ENCODE measurements around the gene ALAD.
A peak's percentile ranks its signal among the peaks of the same experiment; 100 is the strongest.

Gene ALAD

DNA sequence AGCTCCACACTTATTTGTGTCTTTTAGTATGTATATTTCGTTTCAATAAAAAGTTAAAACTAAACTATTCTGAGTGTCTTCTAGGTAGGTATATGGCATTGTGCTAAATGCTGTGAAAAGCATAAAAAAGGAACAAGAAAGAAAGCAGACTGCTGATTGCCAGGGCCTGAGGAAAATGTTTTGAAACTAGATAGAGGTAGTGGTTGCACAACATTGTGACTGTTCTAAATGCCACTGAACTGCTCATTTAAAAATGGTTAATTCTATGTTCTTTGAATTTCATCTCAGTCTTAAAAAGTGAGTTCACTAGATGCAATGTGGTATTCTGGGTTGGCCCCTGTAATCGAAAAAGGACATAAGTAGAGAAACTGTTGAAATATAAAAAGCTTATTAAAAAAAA lies 2.6 kb upstream of the ALAD start:
- H3K9me3 ChIP-seq (replicated peaks in 1 of 11) = no peaks in the 10 kb centered on the region
- peak overlapping the region; percentile 61 to 85 (median 79); a peak in 20 of 22 replicates for H3K4me2 ChIP-seq
- peaks cover 72 to 91% (median 83%) of the 10 kb centered on the region in 10 experiments for H3K4me1 ChIP-seq
- H4K20me1 ChIP-seq = peaks cover 0 to 24% (median 8%) of the 10 kb centered on the region in 11 experiments; a peak in 11 of 22 replicates
- no peaks in the 10 kb centered on the region for H3K27me3 ChIP-seq
- peak overlapping the region in 6 of 11 experiments; percentile 14 to 57 (median 42); a peak in 10 of 22 replicates for H3K9ac ChIP-seq
- H3K27ac ChIP-seq = peak overlapping the region in 10 of 11 experiments; percentile 15 to 84 (median 63); a peak in 18 of 22 replicates
- H3K36me3 ChIP-seq = peaks cover 15 to 30% (median 17%) of the 10 kb centered on the region in 11 experiments
- H3K4me3 ChIP-seq = no peak overlapping the region
- peak in 6 of 11 experiments; percentile 22 to 87 (median 47); a peak in 10 of 22 replicates for TF ChIP-seq Cebpa-rat (IDR thresholded peaks at IDR 0.05)

DNA sequence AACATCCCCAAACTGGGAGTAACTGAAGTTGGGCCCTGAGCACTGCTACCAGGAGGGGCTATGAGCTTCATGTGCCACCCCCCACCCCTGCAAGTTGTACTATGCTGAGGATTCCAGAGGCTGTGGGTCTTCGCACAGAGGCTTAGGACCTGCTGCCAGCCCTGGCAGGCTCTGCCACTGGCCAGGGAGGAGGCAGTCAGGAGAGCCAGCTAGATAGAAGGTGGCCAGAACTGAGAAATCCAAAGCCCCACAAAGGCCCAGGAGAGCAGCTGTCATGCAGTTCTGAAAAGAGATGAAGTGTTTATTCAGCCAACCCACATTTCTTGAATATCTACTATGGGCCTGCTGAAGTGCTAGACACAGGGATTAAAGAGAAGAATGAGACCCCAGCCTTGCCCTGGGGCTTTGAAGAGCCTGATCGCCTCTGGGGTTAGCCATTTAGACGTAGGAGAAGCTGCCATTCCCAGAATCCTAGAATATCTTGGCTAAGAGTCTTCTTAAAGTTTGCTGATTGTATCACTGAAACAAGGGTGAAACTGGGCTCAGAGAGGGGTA lies 1.4 kb downstream of the ALAD start:
- Histone ChIP-seq H3K27me3 (no peaks in the 10 kb centered on the region), H3K9ac (peak overlapping the region; percentile 64 to 83 (median 80); a peak in 19 of 22 replicates), H3K4me2 (peak overlapping the region; percentile 76 to 95 (median 86)), H3K27ac (no peak overlapping the region), H4K20me1 (peaks cover 0 to 24% (median 0%) of the 10 kb centered on the region in 11 experiments; a peak in 5 of 22 replicates), H3K9me3 (replicated peaks in 1 of 11) (no peaks in the 10 kb centered on the region), H3K4me3 (peak overlapping the region in 8 of 10 experiments; percentile 76 to 91 (median 86); a peak in 10 of 20 replicates), H3K4me1 (peaks cover 37 to 76% (median 57%) of the 10 kb centered on the region in 10 experiments), H3K36me3 (peaks cover 0 to 19% (median 8%) of the 10 kb centered on the region in 11 experiments; a peak in 9 of 22 replicates)
- no peak for TF ChIP-seq Cebpa-rat (IDR thresholded peaks at IDR 0.05)

GRCh38 chr9:113398796-113399195 lies 2.3 kb downstream of the ALAD start:
- peaks cover 0 to 24% (median 9%) of the 10 kb centered on the region in 11 experiments; a peak in 12 of 22 replicates for H3K36me3 ChIP-seq
- no peaks in the 10 kb centered on the region for H3K27me3 ChIP-seq
- peak overlapping the region in 6 of 11 experiments; percentile 1 to 83 (median 53); a peak in 2 of 22 replicates for H3K9ac ChIP-seq
- H3K4me1 ChIP-seq = peaks cover 28 to 67% (median 48%) of the 10 kb centered on the region in 10 experiments
- no peak overlapping the region for H3K27ac ChIP-seq
- peak overlapping the region in 6 of 11 experiments; percentile 81 to 95 (median 91); a peak in 11 of 22 replicates for H3K4me2 ChIP-seq
- peaks cover 0 to 24% (median 0%) of the 10 kb centered on the region in 11 experiments; a peak in 5 of 22 replicates for H4K20me1 ChIP-seq
- H3K4me3 ChIP-seq = no peak overlapping the region
- TF ChIP-seq Cebpa-rat (IDR thresholded peaks at IDR 0.05) = no peak
- no peaks in the 10 kb centered on the region for H3K9me3 ChIP-seq (replicated peaks in 1 of 11)

DNA sequence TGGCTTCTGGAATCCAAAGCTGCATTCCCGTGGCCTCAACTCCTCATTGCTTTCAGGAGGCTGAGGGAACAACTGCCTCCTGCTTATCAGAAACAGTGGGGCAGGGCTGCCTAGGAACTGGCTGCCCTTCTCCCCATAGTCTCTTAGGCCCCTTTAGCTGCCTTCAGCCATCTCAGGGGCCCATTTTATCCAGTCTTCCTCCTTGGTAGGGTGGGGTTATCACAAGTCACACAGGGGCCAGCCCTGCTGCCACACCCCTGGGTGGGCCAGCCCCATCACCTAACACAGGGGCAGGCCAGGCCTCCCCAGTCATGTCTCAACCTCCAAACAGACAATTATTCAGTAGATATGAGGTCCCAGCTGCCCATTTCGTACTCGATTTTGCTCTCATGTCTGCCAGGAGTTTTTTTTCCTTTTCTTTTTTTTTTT lies 3.9 kb downstream of the ALAD start:
- Histone ChIP-seq H3K9me3 (replicated peaks in 1 of 11) (no peaks in the 10 kb centered on the region), H3K27me3 (no peaks in the 10 kb centered on the region), H3K4me2 (peak overlapping the region in 4 of 11 experiments; percentile 2 to 15 (median 8); a peak in 4 of 22 replicates), H3K36me3 (peaks cover 4 to 38% (median 22%) of the 10 kb centered on the region in 11 experiments; a peak in 21 of 22 replicates), H3K4me1 (peaks cover 19 to 51% (median 37%) of the 10 kb centered on the region in 10 experiments), H3K9ac (peak overlapping the region in 3 of 11 experiments; percentile 10 to 45 (median 16); a peak in 3 of 22 replicates), H3K27ac (no peak overlapping the region), H3K4me3 (no peak overlapping the region), H4K20me1 (peaks cover 0 to 24% (median 0%) of the 10 kb centered on the region in 11 experiments; a peak in 5 of 22 replicates)
- TF ChIP-seq Cebpa-rat (IDR thresholded peaks at IDR 0.05) = no peak

- H3K9me3 ChIP-seq (replicated peaks in 1 of 11) = no peaks in the 10 kb centered on the region
- H3K27me3 ChIP-seq = no peaks in the 10 kb centered on the region
- H4K20me1 ChIP-seq = peaks cover 0 to 24% (median 0%) of the 10 kb centered on the region in 11 experiments; a peak in 5 of 22 replicates
- H3K4me1 ChIP-seq = peaks cover 10 to 40% (median 27%) of the 10 kb centered on the region in 10 experiments
- peaks cover 24 to 58% (median 42%) of the 10 kb centered on the region in 11 experiments for H3K36me3 ChIP-seq
- no peak for TF ChIP-seq Cebpa-rat (IDR thresholded peaks at IDR 0.05)
- H3K4me2 ChIP-seq = no peak overlapping the region
- no peak overlapping the region for H3K4me3 ChIP-seq
- H3K9ac ChIP-seq = no peak overlapping the region
- no peak overlapping the region for H3K27ac ChIP-seq
Measured at GRCh38 chr9:113395000-113395861, 5.9 kb downstream of the ALAD start.

- H3K27me3 ChIP-seq = no peaks in the 10 kb centered on the region
- H3K9me3 ChIP-seq (replicated peaks in 1 of 11) = no peaks in the 10 kb centered on the region
- H3K4me3 ChIP-seq = no peak overlapping the region
- no peak overlapping the region for H3K9ac ChIP-seq
- no peak overlapping the region for H3K4me2 ChIP-seq
- H3K36me3 ChIP-seq = peaks cover 42 to 78% (median 62%) of the 10 kb centered on the region in 11 experiments
- no peak for TF ChIP-seq Cebpa-rat (IDR thresholded peaks at IDR 0.05)
- H3K4me1 ChIP-seq = peaks cover 4 to 28% (median 12%) of the 10 kb centered on the region in 10 experiments; a peak in 18 of 20 replicates
- H4K20me1 ChIP-seq = peaks cover 0 to 16% (median 0%) of the 10 kb centered on the region in 11 experiments; a peak in 4 of 22 replicates
- no peak overlapping the region for H3K27ac ChIP-seq
Measured at GRCh38 chr9:113393281-113393680, 7.8 kb downstream of the ALAD start.

- Histone ChIP-seq H3K4me3 (no peak overlapping the region), H3K9me3 (replicated peaks in 1 of 11) (no peaks in the 10 kb centered on the region), H3K27ac (no peak overlapping the region), H3K27me3 (no peaks in the 10 kb centered on the region), H3K4me2 (no peak overlapping the region), H4K20me1 (peaks cover 0 to 13% (median 0%) of the 10 kb centered on the region in 11 experiments; a peak in 3 of 22 replicates), H3K4me1 (peaks cover 2 to 28% (median 16%) of the 10 kb centered on the region in 10 experiments; a peak in 16 of 20 replicates), H3K36me3 (peaks cover 50 to 91% (median 74%) of the 10 kb centered on the region in 11 experiments), H3K9ac (no peak overlapping the region)
- no peak for TF ChIP-seq Cebpa-rat (IDR thresholded peaks at IDR 0.05)
Measured at GRCh38 chr9:113391917-113392316, 9.2 kb downstream of the ALAD start.

GRCh38 chr9:113390192-113390960 lies 10.7 kb downstream of the ALAD start:
- Histone ChIP-seq H3K4me2 (no peak overlapping the region), H3K9me3 (replicated peaks in 1 of 11) (no peaks in the 10 kb centered on the region), H3K27ac (no peak overlapping the region), H3K4me3 (no peak overlapping the region), H3K9ac (no peak overlapping the region), H3K36me3 (peaks cover 52 to 86% (median 75%) of the 10 kb centered on the region in 11 experiments), H4K20me1 (peaks cover 0 to 5% (median 0%) of the 10 kb centered on the region in 11 experiments; a peak in 1 of 22 replicates), H3K4me1 (peaks cover 11 to 36% (median 18%) of the 10 kb centered on the region in 10 experiments; a peak in 18 of 20 replicates), H3K27me3 (no peaks in the 10 kb centered on the region)
- no peak for TF ChIP-seq Cebpa-rat (IDR thresholded peaks at IDR 0.05)
